Non-pigmented ciliary epithelial cell (primary cell): Measurements from ENCODE around the gene ETFA.
A peak's percentile ranks its signal among the peaks of the same experiment; 100 is the strongest.

Source experiments
- DNase-seq: peaks from one replicate; pipeline ENCODE4 v3.0.0-alpha.2; 2010; ENCODE audit warnings: low read depth

Gene ETFA

DNA sequence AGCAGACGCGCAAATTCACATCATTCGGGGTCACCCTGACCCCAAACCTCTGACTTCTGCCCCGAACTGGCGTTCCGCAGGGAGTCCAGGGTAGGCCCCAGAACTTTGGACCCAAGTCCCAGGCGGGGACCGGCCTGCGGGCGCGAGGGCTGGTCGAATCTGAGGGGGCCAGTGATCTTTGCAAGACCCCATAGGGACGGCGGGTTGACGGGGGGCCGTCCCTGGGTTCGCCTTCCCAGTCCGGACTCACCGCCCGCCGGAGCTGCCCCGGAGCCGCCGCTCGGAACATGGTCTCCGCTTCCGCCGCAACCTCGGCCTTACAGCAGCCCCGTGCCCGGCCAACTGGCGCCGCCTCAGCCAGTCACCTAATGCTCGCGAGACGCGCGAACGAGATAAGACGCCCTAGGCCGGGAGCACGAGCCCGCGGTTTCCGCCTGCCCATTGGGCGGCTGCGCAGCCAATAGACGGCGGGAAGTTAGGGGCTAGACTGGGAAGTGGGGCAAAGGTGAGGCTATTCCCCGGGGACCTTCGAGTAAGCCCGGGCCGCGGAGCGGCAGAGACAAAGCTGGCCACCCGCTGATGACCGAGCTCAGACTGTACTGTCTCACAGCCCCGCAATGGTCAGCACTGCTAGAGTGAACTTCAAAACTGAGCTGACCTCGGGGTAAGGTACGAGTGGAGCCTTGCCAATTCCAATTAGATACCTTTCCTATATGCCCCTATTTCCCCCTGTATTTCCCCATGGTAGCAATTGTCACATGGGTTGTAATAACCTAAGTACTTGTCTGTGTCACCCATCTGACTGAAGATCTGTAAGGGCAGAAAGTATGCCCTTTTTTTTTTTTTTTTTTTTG, at the start of gene ETFA:
TSS of gene ETFA (minus strand) at position 370 of the 854 bp plus-strand sequence. CDS start at position 289, 81 bp downstream.
- peak; percentile 56 for DNase-seq

DNA sequence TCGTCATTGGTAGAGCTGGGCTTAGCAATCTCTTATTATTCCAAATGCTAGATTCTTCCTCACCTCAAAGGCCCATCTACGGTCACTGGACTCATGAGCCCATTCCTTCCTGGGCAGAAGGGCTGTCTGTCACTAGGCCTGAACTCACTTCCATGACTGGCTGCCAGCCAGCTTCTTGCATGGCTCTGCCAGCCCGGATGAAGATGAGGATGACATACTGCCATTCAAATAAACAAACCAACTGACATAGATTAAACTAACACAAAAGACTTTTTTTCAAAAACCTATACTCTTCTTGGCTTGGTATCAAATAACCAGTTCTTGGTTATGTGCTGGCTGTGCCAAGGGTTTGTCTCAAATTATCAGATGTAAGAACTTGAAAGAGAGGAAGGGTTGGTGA, 49.1 kb upstream of the ETFA start:
- DNase-seq: no peak

DNA sequence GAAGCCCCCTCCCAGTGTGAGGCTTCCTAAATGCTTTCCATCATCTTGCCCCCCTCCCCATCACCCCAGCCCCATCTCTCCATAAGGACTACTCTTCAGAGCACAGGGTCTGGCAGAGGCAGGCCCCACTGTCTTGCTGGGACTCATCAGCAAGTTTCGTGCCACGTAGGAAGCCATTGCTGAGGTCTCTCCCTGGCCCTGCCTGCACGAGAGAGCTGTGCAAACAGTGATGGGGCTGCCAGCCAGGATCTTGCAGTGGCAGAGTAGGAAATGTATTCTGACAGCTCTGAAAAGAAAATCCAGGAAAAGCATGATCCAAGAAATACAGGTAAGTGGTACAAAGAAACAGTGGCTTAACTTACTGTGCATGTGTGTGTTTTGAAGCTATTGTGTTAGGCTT, 47.9 kb upstream of the ETFA start:
- no peak for DNase-seq

DNA sequence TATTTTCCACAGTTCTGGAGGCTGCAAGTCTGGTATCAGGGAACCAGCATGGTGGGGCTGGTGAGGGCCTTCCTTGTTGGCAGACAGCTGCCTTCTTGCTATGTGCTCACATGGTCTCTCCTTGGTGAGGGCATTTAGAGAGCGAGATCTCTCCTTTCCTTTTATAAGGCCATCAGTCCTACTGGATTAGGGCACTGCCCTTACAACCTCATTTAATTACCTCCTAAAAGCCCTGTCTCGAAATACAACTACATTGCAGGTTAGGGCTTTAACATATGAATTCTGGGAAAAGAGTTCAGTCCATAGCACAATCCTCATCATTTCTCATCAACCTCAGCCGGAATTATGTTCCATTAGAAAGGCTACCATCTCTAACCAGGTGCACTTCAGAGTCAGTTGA, 47.2 kb upstream of the ETFA start:
- no peak for DNase-seq

DNA sequence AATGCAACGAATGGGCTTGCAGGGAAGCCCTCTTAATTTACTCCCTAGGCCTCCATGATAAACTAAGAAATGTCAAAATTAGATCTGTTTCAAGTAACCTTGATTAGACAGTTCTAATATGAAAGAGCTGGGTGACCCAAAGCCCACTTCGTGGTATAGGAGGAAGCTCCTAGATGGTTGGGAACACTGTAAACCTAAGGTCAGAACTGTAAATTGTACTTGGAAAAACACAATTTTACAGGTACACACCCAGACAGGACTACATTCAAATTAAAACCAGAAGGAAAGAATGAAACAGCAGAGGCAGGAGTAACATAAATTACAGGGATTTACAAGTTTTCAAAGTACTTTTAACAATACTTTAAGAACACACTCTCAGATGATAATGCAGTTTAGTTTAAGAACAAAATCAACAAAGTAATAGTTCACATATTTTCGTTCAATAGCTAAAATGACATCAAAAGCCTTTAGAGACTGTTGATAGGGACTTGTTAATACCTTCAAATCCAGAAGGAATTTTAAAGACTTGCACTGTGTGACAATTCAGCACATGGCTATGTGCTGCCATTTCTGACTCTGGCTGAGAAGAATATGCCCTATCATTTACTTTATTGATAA, 43.7 kb upstream of the ETFA start:
- no peak for DNase-seq

DNA sequence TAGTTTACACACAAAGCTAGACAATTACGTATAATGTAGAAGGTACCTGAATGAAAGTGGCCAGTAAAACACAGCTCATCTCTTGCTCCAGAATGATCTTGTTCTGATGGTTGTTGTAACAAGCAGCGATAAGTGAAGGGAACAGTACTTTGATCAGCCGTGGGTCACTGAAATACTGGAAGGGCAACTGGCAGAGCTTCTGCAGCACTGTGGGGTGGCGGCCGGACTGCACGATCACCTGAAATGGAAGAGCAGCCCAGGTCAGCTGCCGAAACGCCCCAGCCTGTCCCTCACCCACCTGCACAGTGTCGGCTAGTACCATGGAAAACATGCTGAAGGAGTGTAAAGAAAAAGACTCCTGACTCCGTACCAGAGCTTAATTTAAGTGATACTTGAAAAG, 42.6 kb upstream of the ETFA start:
- DNase-seq: no peak

DNA sequence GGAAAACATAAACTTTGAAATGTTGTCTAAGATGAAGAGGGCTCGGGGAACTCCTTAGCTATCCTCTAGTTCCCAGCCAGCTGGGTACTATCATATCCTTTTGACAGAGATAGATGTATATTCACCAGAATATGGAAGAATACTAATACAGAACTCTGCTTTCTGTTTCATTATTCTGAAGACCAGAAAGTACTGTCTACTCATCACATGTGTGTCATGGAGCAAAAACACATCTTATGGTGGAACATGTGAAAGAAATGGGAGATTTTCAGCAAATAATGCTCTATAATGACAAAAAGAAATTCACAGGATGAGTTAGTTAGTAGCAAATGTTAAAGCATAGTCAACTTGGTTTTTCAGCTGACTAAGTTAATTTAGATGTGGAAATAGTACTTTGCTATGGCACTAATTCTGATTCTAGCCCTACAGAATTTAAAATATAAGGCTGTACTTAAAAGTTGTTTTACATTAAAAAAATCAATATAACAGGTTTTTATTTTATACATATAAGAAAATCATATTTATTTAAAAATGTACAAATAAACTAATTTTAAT, 41.8 kb upstream of the ETFA start:
- DNase-seq: no peak

DNA sequence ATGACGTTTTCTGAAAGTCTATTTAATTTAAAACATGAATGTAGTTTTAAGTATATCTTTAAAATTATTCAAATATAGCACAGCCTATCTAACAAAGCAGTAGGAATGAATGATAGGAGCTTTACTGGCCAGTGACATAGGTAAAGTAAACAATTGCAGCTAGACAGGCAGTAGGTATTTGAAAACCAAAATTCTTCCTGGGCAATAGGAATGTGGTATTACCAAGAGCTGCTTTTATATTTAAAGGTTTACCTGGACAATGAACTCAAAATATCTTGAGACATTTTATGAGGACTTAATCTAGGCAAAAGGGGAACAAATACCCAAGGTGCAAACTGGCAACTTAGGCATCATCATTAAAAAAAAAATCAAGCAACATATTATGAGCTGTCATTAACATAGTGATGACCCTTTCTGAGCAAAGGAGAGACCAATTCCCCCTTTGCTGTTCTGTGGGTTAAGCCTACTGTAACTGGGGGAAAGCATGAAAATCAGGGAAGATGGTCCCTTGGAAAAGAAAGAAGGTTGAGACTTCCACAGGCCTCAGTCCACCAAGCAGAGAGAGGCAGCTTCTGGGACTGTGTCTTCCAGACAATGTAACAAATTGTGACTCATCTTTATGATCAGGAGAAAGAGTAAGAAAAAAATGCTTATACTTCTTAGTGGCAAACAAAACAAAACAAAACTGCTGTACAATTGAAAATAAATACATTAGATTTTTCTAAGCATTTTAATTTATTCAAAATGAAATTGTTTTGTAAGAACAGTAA, 38.2 kb upstream of the ETFA start:
- no peak for DNase-seq

DNA sequence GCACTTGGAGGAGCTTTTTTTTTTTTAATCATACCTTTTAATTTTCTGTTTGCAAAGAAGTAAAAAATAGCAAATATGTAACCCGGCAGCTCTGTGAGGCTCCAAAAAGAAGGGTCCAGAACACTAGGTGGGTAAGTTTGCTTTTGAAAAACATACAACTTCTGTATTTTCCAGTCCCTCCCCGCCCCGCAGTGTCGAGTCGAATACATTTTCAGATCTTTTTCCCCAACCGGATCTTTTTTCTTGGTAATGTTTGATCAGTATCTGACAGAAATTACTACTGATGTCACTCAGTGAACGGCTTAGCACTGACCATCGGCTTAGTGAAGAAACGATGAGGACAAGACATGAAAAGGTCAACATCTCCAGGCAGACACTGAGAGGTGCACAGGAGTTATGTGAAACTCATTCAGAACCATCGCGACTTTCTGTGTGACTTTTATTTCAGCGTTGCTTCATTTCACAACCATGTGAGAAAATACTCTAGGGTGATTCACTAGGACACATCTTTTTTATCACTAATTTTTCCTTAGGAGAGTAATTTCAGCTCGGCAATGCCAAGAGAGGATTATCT, 36.3 kb upstream of the ETFA start:
- DNase-seq: no peak

DNA sequence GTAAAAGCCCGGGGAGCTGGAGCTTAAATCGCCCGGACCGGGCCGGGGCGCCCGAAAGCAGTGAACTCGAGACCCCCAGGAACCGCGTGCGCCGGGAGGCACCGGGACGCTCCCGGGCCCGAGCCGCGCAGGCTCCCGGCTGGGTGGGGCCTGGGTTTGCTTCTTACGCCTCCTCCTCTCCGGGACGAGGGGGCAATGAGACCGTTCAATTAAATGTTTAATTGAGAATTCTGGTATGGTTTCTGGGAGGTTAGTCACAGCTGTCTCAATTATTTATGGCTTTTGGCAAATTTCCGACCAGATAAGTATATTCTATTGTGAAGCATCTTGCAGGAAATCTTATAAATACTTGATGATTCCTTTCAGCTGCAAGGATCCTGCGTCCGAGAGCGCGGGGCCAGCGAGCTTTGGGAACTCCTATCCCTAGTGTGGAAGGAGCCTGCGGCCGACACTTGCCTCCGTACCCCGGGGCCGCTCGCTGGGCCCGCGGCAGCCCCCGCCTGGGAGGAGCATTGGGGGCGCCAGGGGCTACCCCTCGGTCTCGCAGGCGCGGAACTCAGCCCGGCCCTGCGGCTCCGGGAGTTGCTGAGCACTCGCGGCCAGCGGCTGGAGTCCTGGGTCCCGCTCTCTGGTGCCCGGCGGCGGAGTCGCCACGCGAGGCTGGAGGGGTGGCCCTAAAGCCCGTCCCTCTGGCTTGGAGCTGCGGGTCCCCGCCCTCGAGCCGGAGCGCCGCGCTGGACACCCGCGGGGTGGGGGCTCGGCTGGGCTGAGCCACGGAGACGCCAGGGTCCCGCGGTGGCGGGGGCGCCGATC, 35.6 kb upstream of the ETFA start:
- DNase-seq: no peak

DNA sequence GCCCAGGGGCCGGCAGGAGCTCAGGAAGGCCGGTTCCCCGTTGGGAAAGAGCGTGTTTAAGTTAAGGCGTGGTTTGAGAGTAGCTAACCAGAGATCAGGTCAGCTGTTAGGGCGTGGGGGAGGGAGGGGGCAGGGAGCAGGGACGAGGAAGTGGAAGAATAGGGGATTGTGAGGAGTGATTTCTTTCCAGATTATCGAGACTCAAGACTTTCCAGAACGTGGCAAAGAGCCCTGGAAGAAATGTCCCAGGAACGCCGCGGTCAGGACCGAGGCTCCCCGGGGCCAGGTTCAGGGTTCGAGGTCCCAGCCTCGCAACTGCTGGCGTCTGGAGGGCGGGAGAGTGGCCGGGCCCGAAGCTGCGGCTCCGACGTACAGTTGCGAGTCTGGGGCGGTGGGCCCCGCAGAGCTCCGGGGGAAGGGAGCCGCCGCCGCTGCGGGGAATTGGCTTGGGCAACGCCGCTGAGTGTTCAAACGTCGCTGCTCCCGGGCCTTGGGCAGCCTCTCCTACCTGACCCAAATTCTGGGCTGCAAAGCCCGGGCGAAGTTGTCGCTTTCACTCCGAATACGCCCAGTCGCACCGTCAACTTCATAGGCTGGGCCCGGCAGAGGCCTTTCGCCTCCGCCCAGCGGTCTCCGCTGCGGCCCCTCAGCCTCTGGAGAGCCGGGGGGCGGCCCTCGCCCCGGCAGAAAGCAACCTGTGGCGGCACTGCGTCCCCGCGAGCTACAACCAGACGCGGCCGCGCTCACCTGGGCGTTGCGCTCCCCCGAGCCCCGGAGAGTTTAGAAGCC, 34.8 kb upstream of the ETFA start:
- no peak for DNase-seq

DNA sequence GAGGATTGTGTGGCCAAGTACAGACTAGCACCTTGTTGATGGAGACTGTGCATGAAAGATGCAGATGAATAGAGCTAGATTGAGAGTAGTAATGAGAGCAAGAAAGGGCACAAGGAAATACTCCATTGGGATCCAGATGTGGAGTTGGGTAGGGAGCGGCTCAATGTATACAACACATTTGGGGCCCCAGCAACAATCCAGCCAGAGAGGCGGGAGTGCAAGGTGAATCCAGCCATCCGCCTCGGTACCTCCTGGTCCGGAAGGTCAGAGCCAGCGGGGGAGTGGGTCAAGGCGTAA, 34.3 kb upstream of the ETFA start:
- DNase-seq: no peak

DNA sequence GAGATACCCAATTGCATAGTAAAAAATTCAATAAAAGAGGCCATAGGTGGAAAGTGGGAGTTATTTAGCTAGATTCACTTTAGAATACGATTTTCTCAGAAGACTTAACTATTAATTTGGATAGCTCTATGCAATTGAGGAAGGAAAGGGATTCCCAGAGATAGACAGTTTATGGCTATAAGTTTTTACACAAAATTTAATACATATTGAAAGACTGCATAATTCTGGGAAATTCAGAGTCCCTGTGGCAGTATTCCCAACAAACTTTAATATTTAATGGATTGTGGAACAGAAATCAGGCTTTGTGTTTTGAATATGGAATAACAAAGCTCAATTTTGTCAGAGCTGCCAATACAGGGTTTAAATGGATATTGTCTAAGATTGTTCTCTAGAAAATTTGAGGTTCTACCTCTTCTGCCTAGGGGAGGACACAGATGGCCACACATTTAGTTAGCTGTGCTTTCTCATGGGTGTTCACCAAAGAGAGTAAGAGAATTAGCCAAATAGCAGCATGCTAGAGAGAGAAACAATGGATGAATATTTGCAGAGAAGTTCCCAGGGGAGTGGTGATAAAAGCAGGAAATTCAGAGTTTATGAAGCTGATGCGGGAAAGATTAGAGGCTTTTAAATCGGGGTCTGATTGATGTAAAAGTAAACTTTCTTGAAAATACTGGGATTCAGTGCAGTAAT, 33.8 kb upstream of the ETFA start:
- no peak for DNase-seq

DNA sequence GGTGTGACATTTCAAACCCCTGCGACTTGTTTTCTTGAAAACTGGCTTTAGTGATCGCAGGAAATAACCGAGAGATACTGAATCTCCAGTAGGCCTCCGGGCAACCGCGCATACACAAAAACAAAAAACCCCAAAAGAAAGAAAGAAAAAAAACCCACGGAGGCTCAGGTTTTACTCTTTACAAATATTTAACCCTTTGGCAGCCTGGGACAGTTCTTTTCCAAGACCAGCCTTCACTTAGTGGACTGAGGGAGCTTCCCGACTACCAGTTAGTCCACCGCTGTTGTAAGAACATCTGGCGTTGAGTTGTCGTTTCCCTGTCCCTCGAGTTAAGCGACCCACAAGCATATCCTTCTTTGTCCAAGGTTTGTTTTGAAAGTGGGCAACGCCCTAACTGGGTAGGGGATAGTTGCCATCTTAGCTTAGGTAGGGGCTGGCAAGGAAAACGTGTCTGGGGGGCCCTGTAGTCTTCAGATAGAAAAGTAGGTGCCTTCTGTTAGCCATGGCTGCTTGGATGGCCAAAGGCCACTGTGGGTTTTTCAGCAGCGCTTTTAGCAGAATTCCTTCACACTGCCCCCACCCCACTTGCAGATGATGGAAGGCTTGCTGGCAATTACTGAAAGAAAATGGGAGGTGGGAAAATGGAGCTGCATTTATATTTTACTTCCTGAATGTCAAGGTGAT, 32.2 kb upstream of the ETFA start:
- no peak for DNase-seq

DNA sequence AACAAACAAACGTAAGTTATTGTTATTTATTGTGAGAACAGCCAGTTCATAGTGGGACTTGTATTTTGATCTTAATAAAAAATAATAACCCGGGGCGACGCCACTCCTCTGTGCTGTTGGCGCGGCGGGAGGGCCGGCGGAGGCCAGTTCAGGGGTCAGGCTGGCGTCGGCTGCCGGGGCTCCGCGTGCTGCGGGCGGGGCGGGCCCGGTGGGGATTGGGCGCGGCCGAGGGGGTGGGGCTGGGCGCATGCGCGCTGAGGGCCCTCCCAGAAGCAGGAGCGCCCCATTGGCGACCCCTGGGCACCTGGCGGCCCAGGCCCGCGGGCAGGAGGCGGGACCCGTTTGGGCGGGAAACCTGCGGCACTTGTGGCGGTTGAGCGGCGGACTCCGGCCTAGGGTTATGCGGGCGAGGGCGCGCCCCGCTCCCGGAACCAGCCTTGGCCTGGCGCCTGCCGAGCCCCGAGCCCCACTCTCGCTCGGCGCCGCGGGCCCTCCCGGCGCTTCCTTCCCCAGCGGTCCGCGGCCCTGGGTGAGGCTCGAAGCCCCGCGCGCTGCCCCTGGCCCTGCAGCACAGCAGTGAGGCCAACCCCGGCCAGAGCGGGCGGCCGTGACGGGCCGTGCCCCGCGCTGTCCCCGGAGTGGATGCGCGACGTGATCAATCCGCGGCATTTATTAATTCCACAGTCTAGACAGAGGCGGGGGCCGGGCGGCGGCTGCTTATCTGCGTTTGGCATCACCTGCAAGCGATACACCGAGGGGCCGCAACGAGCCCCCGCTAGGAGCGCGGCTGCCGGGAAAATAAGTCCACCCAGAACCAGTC, 31.3 kb upstream of the ETFA start:
- no peak for DNase-seq

DNA sequence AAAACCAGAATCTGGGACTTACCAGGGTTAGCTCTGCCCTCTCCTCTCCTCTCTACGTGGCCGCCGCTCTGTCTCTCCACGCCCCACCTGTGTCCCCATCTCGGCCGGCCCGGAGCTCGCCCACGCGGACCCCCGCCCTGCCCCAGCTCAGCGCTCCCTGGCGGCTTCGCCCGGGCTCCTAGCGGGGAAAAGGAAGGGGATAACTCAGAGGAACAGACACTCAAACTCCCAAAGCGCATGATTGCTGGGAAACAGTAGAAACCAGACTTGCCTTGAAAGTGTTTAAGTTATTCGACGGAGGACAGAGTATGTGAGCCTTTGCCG, 30.8 kb upstream of the ETFA start:
- no peak for DNase-seq

DNA sequence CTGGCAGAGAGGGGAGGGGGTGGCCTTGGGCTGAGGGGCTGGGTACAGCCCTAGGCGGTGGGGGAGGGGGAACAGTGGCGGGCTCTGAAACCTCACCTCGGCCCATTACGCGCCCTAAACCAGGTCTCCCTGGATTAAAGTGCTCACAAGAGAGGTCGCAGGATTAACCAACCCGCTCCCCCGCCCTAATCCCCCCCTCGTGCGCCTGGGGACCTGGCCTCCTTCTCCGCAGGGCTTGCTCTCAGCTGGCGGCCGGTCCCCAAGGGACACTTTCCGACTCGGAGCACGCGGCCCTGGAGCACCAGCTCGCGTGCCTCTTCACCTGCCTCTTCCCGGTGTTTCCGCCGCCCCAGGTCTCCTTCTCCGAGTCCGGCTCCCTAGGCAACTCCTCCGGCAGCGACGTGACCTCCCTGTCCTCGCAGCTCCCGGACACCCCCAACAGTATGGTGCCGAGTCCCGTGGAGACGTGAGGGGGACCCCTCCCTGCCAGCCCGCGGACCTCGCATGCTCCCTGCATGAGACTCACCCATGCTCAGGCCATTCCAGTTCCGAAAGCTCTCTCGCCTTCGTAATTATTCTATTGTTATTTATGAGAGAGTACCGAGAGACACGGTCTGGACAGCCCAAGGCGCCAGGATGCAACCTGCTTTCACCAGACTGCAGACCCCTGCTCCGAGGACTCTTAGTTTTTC, 30.2 kb upstream of the ETFA start:
- no peak for DNase-seq

DNA sequence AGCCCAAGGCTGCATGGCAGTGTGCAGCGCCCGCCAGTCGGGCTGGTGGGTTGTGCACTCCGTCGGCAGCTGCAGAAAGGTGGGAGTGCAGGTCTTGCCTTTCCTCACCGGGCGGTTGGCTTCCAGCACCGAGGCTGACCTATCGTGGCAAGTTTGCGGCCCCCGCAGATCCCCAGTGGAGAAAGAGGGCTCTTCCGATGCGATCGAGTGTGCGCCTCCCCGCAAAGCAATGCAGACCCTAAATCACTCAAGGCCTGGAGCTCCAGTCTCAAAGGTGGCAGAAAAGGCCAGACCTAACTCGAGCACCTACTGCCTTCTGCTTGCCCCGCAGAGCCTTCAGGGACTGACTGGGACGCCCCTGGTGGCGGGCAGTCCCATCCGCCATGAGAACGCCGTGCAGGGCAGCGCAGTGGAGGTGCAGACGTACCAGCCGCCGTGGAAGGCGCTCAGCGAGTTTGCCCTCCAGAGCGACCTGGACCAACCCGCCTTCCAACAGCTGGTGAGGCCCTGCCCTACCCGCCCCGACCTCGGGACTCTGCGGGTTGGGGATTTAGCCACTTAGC, 29.6 kb upstream of the ETFA start:
- no peak for DNase-seq
